Panc1 (cell line): ENCODE data around the gene AGRP. TPM values are rescaled to one million over a fixed set of nuclear protein-coding genes. Genes with fewer than 3 reads are reported as not detected.

Source experiments
- ATAC-seq: fragments of 200-7000 bp; cut with Tn5 transposase; 2 replicates; pipeline ENCODE4 v1.9.1; 2020; ENCODE audit warnings: mild to moderate bottlenecking, moderate library complexity
- BruUV-seq: library from RNA; stranded (reverse); fragments of 400-500 nt; replicated peaks from 2 replicates; lab custom pipeline; 2021; lab: Mats Ljungman, UMichigan
- CTCF ChIA-PET: fragments of 300-600 bp; sonication (Branson Sonifier 250); formaldehyde crosslinking; loops from one replicate; lab custom pipeline; 2022; ENCODE audit warnings: antibody characterized with exemption; lab: Charles Lee
- POLR2A ChIA-PET: fragments of 300-600 bp; sonication (Branson Sonifier 250); formaldehyde crosslinking; loops from one replicate; lab custom pipeline; 2022; ENCODE audit warnings: antibody characterized with exemption; lab: Charles Lee
- DNase-seq: peaks from one replicate; pipeline ENCODE4 v3.0.0-alpha.2; 2010; ENCODE audit warnings: low read depth, low spot score
- H3K27ac ChIP-seq: 2 replicates; pipeline ENCODE4 v1.5.1; 2011; ENCODE audit warnings: mild to moderate bottlenecking, low read length, inconsistent platforms
- H3K27me3 ChIP-seq: fragments of 200-500 bp; sonication (Bioruptor generic); 2 replicates; pipeline ENCODE4 v1.6.0; 2014; ENCODE audit warnings: low read length, inconsistent platforms; ENCODE audit not compliant: control insufficient read depth, insufficient read depth
- H3K36me3 ChIP-seq: fragments of 200-500 bp; sonication (Bioruptor generic); 2 replicates; pipeline ENCODE4 v1.5.1; 2014; ENCODE audit warnings: inconsistent platforms, mild to moderate bottlenecking, low read length, moderate library complexity; ENCODE audit not compliant: control insufficient read depth, insufficient read depth
- H3K4me1 ChIP-seq: 2 replicates; pipeline ENCODE4 v1.5.1; 2011; ENCODE audit warnings: inconsistent platforms, mild to moderate bottlenecking, low read length, moderate library complexity; ENCODE audit not compliant: control insufficient read depth, insufficient read depth
- H3K4me3 ChIP-seq, 2 experiments: 2 replicates each; pipeline ENCODE4 v1.5.1; 2011 to 2012; ENCODE audit warnings: low read depth in 2 of 2, low read length in 2 of 2, mild to moderate bottlenecking in 2 of 2, inconsistent platforms in 1 of 2, moderate library complexity in 1 of 2
- H3K9me3 ChIP-seq: fragments of 200-500 bp; sonication (Bioruptor generic); 2 replicates; pipeline ENCODE4 v1.5.1; 2014; ENCODE audit warnings: low read depth, mild to moderate bottlenecking, inconsistent platforms, low read length, moderate library complexity; ENCODE audit not compliant: control insufficient read depth, insufficient read depth
- POLR2AphosphoS5 ChIP-seq: IDR thresholded peaks from 2 replicates; pipeline ENCODE4 v1.6.1; 2012; ENCODE audit warnings: mild to moderate bottlenecking, low read depth, low read length, moderate library complexity
- SIN3A ChIP-seq: IDR thresholded peaks from 2 replicates; pipeline ENCODE4 v1.6.1; 2012; ENCODE audit warnings: low read depth, mild to moderate bottlenecking, low read length, moderate library complexity, borderline replicate concordance; ENCODE audit not compliant: insufficient read depth
- TCF7L2 ChIP-seq: IDR thresholded peaks from 2 replicates; pipeline ENCODE4 v1.6.1; 2011; ENCODE audit warnings: mild to moderate bottlenecking, low read depth, low read length, inconsistent platforms
- in situ Hi-C: cut with HindIII; loops from 2 replicates; pipeline ENCODE4 v1.10.0; 2016; ENCODE audit warnings: low sequenced_read_pairs, low pct_unique_long_range_greater_than_20kb
- intact Hi-C: fragments of 100-400 bp; cut with micrococcal nuclease; formaldehyde crosslinking; loops from one replicate; pipeline ENCODE4 v1.10.0; 2022; ENCODE audit not compliant: unreplicated experiment
- total RNA-seq: library from RNA; stranded (reverse); gene quantifications from one replicate; pipeline ENCODE4 v1.2.1, GENCODE V29; 2021; ENCODE audit not compliant: unreplicated experiment
- TF ChIP-seq, protein P1 (sequence below), 2 experiments: IDR thresholded peaks; 2 replicates each; pipeline ENCODE4 v1.6.1; 2011 to 2012; ENCODE audit warnings: low read depth in 2 of 2, control low read depth in 1 of 2, low read length in 1 of 2, mild to moderate bottlenecking in 1 of 2, moderate library complexity in 1 of 2; ENCODE audit not compliant: insufficient read depth in 1 of 2
- TF ChIP-seq, protein P2 (sequence below): fragments of 450-650 bp; IDR thresholded peaks from 2 replicates; pipeline ENCODE4 v1.5.1; 2017; ENCODE audit warnings: mild to moderate bottlenecking

Gene AGRP
- total RNA-seq, 1 experiment from 2014 or later: not detected

DNA sequence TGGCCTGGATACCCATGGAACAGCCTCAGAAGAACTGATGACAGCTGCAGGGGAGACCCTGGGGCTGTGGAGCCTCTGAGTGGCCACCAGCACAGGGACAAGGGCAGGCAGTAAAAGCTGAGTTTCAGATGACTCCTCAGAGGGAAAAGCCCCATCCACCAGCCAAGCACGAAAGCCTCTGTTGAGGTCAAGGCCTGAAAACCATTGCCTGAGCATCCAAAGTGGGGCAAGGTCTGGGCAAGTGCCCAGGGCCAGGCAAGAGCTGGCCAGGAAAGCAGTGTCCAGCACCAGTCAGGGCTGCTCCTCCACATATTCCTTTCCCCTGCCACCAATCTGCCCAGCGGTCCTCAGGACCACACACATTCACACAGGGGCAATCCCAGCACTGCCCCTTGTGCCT is 18.8 kb downstream of the AGRP start:
- ATAC-seq: no peak
- Histone ChIP-seq H3K4me3 (no peak overlapping the region), H3K4me1 (no peaks in the 10 kb centered on the region), H3K27me3 (no peaks in the 10 kb centered on the region), H3K9me3 (no peaks in the 10 kb centered on the region), H3K27ac (no peak overlapping the region), H3K36me3 (no peaks in the 10 kb centered on the region)
- in situ Hi-C loops: no loop called here
- ChIA-PET POLR2A (no interaction called here), CTCF (no interaction called here)
- DNase-seq: no peak
- no TSS peak for BruUV-seq
- TF ChIP-seq, protein P1, sequence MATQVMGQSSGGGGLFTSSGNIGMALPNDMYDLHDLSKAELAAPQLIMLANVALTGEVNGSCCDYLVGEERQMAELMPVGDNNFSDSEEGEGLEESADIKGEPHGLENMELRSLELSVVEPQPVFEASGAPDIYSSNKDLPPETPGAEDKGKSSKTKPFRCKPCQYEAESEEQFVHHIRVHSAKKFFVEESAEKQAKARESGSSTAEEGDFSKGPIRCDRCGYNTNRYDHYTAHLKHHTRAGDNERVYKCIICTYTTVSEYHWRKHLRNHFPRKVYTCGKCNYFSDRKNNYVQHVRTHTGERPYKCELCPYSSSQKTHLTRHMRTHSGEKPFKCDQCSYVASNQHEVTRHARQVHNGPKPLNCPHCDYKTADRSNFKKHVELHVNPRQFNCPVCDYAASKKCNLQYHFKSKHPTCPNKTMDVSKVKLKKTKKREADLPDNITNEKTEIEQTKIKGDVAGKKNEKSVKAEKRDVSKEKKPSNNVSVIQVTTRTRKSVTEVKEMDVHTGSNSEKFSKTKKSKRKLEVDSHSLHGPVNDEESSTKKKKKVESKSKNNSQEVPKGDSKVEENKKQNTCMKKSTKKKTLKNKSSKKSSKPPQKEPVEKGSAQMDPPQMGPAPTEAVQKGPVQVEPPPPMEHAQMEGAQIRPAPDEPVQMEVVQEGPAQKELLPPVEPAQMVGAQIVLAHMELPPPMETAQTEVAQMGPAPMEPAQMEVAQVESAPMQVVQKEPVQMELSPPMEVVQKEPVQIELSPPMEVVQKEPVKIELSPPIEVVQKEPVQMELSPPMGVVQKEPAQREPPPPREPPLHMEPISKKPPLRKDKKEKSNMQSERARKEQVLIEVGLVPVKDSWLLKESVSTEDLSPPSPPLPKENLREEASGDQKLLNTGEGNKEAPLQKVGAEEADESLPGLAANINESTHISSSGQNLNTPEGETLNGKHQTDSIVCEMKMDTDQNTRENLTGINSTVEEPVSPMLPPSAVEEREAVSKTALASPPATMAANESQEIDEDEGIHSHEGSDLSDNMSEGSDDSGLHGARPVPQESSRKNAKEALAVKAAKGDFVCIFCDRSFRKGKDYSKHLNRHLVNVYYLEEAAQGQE (IDR thresholded peaks at IDR 0.05; ENCODE audit: insufficient read depth in 1 of 2, low read depth in 2 of 2, low read length in 1 of 2): no peak
- TF ChIP-seq TCF7L2: no peak
- no peak for TF ChIP-seq SIN3A
- TF ChIP-seq POLR2AphosphoS5: no peak
- TF ChIP-seq, protein P2, sequence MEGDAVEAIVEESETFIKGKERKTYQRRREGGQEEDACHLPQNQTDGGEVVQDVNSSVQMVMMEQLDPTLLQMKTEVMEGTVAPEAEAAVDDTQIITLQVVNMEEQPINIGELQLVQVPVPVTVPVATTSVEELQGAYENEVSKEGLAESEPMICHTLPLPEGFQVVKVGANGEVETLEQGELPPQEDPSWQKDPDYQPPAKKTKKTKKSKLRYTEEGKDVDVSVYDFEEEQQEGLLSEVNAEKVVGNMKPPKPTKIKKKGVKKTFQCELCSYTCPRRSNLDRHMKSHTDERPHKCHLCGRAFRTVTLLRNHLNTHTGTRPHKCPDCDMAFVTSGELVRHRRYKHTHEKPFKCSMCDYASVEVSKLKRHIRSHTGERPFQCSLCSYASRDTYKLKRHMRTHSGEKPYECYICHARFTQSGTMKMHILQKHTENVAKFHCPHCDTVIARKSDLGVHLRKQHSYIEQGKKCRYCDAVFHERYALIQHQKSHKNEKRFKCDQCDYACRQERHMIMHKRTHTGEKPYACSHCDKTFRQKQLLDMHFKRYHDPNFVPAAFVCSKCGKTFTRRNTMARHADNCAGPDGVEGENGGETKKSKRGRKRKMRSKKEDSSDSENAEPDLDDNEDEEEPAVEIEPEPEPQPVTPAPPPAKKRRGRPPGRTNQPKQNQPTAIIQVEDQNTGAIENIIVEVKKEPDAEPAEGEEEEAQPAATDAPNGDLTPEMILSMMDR: no peak
- intact Hi-C loops: loop anchor here (2.0 kb wide), 1 partner anchor 36 kb away; no protein-coding TSS in a partner anchor

DNA sequence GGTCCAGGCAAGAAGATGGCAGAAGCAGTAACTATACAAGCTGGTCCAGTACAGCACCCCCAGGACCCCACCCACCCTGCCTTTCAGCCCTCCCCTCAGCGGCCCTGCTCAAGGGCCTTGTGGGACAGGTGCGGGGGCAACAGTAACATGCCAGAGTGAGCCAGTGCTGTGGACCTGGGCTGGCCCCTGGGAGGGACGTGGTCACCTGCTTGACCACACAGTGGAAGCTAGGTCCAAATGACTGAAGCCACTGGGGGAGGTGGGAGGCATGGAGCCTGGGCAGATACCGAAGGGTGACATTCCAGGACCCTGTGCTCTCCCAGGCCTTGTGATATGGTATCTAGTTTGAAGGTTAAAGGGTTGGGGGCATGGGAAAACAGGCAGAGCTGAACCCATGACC is 19.7 kb downstream of the AGRP start:
- H3K4me1 ChIP-seq: no peaks in the 10 kb centered on the region
- in situ Hi-C loops (no loop called here), intact Hi-C loops (loop anchor here (2.0 kb wide), 1 partner anchor 35 kb away; no protein-coding TSS in a partner anchor)
- no peaks in the 10 kb centered on the region for H3K9me3 ChIP-seq
- ATAC-seq (no peak), DNase-seq (no peak)
- ChIA-PET POLR2A (no interaction called here), CTCF (interaction anchor here (0.7 kb wide), 1 partner anchor 35 kb away, joined by 3 read pairs; no protein-coding TSS in a partner anchor)
- no peak for TF ChIP-seq TCF7L2
- no peak for TF ChIP-seq SIN3A
- TF ChIP-seq POLR2AphosphoS5: no peak
- TF ChIP-seq, protein P1 (IDR thresholded peaks at IDR 0.05; ENCODE audit: insufficient read depth in 1 of 2, low read depth in 2 of 2, low read length in 1 of 2): no peak
- TF ChIP-seq, protein P2: no peak
- BruUV-seq: no TSS peak
- H3K4me3 ChIP-seq: no peak overlapping the region
- H3K27ac ChIP-seq: no peak overlapping the region
- no peaks in the 10 kb centered on the region for H3K27me3 ChIP-seq
- H3K36me3 ChIP-seq: no peaks in the 10 kb centered on the region
